Left hindlimb (tissue), 1 donor: ENCODE measurements around the gene LRBA.
"Not testable (repeated sequence)": the region's sequence is repeated elsewhere in the genome, so short reads cannot be mapped to it uniquely, and the experiment has no call there.

Source experiments
- DNase-seq: peaks from one replicate; pipeline ENCODE4 v3.0.0-alpha.2; 2018

The LRBA gene

GRCh38 chr4:150386415-150386814 lies 628.7 kb downstream of the LRBA start:
- DNase-seq, result not testable (repeated sequence)

GRCh38 chr4:150385606-150386005 lies 629.5 kb downstream of the LRBA start:
- DNase-seq, result peak; percentile 40

- no peak for DNase-seq
Observed at GRCh38 chr4:150384249-150384648, 630.8 kb downstream of the LRBA start.

GRCh38 chr4:150382028-150382427 lies 633.1 kb downstream of the LRBA start:
- no peak for DNase-seq

GRCh38 chr4:150381609-150382008 lies 633.5 kb downstream of the LRBA start:
- DNase-seq, result no peak

GRCh38 chr4:150381036-150381435 lies 634.0 kb downstream of the LRBA start:
- DNase-seq, result no peak

- DNase-seq, result no peak
Observed at GRCh38 chr4:150379454-150379853, 635.6 kb downstream of the LRBA start.

GRCh38 chr4:150375025-150375424 lies 640.1 kb downstream of the LRBA start:
- DNase-seq, result no peak

- DNase-seq, result no peak
Observed at GRCh38 chr4:150371869-150372268, 643.2 kb downstream of the LRBA start.

- no peak for DNase-seq
Observed at GRCh38 chr4:150369434-150370380, 645.4 kb downstream of the LRBA start.

GRCh38 chr4:150368667-150369066 lies 646.4 kb downstream of the LRBA start:
- no peak for DNase-seq

- no peak for DNase-seq
Observed at GRCh38 chr4:150367326-150367725, 647.8 kb downstream of the LRBA start.

- DNase-seq, result no peak
Observed at GRCh38 chr4:150366487-150366999, 648.5 kb downstream of the LRBA start.

GRCh38 chr4:150363721-150364688 lies 651.1 kb downstream of the LRBA start:
- DNase-seq, result no peak

GRCh38 chr4:150358691-150359090 lies 656.4 kb downstream of the LRBA start:
- no peak for DNase-seq

- no peak for DNase-seq
Observed at GRCh38 chr4:150357829-150358228, 657.3 kb downstream of the LRBA start.

GRCh38 chr4:150355858-150356455 lies 659.1 kb downstream of the LRBA start:
- no peak for DNase-seq

- DNase-seq, result no peak
Observed at GRCh38 chr4:150355418-150355817, 659.7 kb downstream of the LRBA start.

GRCh38 chr4:150354214-150354796 lies 660.8 kb downstream of the LRBA start:
- DNase-seq, result no peak

- no peak for DNase-seq
Observed at GRCh38 chr4:150348079-150348478, 667.0 kb downstream of the LRBA start.

- DNase-seq, result no peak
Observed at GRCh38 chr4:150345207-150345744, 669.8 kb downstream of the LRBA start.

- no peak for DNase-seq
Observed at GRCh38 chr4:150343796-150344195, 671.3 kb downstream of the LRBA start.
